Measurements from ENCODE around the gene NOS3.

DNA sequence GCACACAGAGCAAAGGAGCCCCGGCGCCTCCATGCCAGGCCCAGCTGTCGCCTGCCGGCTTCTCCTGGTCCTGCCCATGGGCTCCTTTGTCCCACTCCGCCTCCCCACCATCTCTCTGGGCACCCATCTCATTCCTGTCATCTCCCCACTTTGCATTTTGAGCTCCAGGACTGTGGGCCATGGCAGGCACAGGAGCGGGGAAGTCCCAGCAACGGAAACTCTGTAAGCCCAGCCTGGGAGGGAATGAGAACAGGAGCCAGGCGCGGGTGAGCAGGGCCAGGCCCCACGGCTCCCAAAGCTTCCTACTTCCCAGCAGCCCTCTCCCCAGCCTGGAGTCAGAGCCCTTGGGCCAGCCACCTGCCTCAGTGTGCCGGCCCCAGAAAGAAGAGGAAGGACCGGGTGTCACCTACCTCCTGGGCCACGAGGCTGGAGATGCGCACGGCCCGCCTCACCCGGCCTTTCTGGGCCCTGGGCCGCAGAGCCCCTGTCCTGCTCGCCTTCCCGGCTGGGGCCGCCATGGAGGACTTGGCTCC is 35.8 kb upstream of the NOS3 start:
- no peak for TF ChIP-seq HDAC1 (CRISPR knock-in tag; IDR thresholded peaks at IDR 0.05)
- no peak for TF ChIP-seq NR2F6 (IDR thresholded peaks at IDR 0.05)
- TF ChIP-seq NR2F6 (CRISPR knock-in tag; IDR thresholded peaks at IDR 0.05) = no peak
- no peak for TF ChIP-seq ZNF580 (CRISPR knock-in tag; IDR thresholded peaks at IDR 0.05; ENCODE audit: borderline replicate concordance, low read depth)
- no peak for TF ChIP-seq ZNF317 (CRISPR knock-in tag; IDR thresholded peaks at IDR 0.05)
